NCI-H748 (cell line): ENCODE results near the gene BLOC1S2.
"Not testable (repeated sequence)": the region's sequence is repeated elsewhere in the genome, so short reads cannot be mapped to it uniquely, and the experiment has no call there.

Experiments
- DNase-seq: peaks from one replicate; lab custom pipeline; 2025; ENCODE audit not compliant: unreplicated experiment; lab: John Stamatoyannopoulos, UW

Gene BLOC1S2

DNA sequence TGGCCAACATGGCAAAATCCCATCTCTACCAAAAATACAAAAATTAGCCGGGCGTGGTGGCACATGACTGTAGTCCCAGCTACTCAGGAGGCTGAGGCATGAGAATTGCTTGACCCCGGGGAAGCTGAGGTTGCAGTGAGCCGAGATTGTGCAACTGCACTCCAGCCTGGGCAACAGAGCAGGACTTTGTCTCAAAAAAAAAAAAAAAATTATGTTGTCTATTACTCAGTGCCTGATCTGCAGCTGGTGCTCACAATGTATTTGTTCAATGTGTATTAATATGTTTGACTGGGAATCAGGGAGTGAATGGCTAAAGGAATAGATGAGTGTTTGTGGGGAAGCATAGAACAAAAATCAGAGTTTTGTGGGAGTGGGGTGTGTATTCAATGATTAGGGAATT lies 5.8 kb upstream of the BLOC1S2 start:
- DNase-seq, result not testable (repeated sequence)

DNA sequence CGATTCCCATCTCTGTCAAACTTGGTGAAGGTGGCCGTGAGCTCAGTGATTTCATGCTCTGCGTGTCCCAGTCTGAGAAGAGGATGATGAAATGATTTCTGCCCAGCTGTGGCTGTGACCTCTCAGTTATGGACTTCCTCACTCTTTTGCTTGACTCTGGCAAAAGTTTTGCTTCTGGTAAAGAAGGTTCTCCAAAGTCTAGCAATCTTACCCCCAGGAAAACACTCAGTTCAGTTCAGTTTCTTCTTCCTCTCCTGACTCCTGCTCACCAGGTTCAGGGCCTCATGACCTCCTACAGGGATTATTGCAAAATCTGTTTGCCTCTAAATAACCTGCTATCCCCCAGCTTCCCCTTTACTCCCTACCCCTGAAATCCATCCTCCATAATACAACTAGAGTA lies 4.9 kb upstream of the BLOC1S2 start:
- no peak for DNase-seq

DNA sequence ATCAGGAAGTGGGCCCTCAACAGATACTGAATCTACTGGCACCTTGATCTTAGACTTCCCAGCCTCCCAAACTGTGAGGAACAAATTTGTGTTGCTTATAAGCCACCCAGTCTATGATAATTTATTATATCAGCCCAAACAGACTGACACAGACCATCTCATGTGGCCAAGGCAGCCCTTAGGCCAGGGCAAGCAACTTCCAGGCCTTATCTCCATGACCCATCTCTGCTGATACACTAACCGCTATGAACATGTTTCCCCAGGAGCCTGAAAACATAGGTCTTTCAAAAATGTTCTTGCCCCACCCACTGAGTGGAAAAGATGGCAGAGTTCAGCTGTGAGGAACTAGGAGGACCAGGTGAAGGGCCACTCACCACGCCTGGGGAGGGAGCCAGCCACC lies 3.2 kb upstream of the BLOC1S2 start:
- DNase-seq, result no peak

DNA sequence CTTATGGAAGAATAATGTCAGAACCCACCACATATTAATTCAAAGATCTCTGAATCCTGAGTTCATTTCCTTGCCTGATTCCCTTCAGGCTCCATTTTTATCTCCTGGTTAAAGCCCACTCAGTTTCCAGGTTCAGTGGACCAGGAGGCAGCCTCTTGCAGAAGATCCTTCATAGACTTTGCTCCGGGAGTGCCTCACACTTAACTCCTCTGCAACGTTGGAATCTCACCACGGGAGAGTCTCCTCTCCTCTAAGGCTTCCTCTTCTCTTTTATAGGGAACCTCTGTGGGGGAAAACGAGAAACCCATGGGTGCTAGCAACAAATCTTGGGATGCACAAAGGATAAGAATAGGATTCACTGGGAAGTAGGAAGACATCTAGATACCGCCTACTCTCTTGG lies 1.7 kb upstream of the BLOC1S2 start:
- no peak for DNase-seq

DNA sequence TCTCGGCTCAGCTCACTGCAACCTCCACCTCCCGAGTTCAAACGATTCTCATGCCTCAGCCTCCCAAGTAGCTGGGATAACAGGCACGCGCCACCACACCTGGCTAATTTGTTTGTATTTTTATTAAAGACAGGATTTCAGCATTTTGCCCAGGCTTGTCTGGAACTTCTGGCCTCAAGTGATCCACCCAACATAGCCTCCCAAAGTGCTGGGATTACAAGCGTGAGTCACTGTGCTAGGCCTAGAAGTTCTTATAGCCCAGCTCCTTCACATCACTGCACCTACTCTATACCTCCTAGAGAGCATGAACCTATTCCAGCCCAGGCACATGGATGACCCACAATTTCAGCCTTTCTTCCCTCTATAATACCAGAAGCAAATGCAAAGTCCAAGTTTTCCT lies 1.3 kb upstream of the BLOC1S2 start:
- DNase-seq, result no peak

DNA sequence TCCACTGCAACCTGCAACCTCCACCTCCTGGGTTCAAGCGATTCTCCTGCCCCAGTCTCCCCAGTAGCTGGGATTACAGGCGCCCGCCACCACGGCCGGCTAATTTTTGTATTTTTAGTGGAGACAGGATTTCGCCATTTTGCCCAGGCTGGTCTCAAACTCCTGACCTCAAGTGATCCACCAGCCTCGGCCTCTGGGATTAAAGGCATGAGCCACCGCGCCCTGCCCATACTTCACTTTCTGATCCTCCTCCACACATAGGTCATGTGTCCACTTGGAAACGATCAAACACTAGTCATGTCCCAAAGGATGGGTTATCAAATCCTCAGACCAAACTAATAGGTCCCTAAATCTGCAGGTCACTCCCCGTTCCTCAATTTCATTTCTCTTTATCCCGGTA lies 1.2 kb downstream of the BLOC1S2 start:
- DNase-seq, result not testable (repeated sequence)

DNA sequence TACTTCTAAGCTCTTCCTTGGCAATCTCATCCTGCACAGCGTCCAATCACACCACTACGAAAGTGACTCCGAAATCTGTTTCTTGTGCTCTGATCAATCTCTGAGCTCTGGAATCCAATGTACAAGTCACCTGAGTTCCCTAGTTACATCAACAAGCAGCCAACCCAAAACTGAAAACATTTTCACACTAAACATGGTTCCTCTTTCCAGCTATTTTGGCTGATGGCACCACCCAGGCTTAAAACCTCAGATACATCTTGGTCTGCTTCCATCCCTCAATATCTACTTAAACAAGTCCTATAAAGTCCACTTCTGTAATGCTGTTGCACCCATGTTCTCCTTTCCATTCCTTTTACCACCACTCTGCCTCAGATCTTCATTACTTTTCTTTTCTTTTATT lies 3.6 kb downstream of the BLOC1S2 start:
- DNase-seq, result no peak

DNA sequence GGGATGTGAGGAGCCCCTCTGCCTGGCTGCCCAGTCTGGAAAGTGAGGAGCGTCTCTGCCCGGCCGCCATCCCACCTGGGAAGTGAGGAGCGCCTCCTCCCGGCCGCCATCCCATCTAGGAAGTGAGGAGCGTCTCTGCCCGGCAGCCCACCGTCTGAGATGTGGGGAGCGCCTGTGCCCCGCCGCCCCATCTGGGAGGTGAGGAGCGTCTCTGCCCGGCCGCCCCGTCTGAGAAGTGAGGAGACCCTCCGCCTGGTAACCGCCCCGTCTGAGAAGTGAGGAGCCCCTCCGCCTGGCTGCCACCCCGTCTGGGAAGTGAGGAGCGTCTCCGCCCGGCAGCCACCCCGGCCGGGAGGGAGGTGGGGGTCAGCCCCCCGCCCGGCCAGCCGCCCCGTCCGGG lies 9.5 kb downstream of the BLOC1S2 start:
- not testable (repeated sequence) for DNase-seq

DNA sequence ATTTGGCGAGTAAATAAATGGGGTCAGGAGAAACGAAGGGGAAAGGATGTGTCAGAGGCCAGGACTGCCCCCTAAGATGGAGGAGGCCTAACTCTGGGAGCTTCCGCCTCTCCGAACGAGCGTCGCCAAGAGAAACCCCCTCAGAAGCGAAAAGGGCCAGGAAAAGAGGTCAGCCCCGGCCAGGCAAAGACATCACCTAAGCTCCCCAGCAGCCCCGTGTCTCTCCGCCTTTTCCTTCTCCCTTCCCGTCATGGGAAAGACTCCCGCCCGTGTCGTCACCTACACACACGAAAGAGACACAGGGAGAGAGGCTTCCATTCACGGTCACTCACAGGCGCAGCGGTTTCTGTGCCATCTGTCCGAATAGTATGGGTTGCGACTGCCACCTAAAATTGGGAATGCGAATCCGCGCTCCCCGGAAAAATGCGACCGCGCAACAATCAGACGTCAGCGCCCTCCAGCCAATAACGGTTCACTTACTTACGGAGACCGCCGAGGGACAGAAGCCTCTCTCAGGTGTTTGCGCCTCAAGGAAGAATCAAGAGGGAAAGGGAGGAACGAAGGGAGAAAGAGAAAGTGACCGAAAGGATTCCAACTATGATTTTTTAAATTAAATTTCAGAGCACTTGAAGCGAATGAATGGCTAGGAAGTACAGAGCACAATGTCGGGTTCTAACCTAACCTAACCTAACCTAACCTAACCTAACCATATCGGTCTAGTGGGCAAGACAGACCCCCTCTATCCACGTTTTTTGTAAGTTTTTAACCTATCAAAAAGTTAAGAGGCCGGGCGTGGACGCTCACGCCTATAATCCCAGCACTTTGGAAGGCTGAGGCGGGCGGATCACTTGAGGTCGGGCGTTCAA lies 19.0 kb downstream of the BLOC1S2 start, which contains the start of gene CWF19L1:
TSS of gene CWF19L1 (minus strand) at position 400 of the 866 bp plus-strand sequence. CDS start at position 355, 45 bp downstream.
- peak; percentile 83 for DNase-seq

DNA sequence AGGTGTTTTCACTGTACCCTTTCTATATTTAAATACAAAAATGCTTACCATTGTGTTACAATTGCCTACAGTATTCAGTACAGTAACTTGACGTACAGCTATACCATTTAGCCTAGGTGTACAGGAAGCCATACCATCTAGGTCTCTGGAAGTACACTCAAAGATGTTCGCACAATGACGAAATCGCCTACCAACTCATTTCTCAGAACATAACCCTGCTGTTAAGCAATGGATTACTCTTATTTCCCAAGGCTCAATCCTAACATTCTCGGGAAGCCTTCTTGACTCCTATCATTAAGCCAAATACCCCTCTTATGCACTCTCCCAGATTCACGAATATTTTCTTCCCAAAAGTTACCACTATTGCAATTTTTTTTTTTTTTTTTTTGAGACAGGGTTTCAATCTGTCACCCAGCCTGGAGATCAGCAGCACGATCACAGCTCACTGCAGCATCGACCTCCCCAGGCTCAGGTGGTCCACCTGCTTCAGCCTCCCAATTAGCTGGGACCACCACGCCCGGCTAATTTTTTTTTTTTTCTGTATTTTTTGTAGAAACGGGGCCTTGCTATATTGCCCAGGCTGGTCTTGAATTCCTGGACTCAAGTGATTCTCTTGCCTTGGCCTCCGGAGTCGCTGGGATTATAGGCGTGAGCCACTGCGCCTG lies 20.5 kb downstream of the BLOC1S2 start:
- DNase-seq, result no peak

DNA sequence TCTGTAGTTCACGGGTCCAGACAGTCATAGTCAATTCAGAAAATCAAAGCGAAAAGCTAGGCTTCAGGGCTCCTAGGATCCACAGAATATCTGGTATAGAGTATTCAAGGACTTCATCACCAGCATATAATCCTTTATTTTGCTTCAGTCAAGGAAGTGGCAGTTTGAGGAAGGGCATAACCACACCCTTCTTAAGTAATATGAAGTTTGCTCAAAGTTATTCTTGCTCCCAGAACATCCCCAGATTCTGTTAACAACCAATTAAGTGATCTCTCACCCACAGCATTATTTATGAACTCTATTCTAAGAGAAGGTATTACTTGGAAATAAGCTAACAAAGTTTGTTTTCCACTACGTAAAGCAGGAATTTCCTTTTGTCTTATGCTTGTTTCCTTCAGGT lies 32.3 kb downstream of the BLOC1S2 start:
- no peak for DNase-seq

DNA sequence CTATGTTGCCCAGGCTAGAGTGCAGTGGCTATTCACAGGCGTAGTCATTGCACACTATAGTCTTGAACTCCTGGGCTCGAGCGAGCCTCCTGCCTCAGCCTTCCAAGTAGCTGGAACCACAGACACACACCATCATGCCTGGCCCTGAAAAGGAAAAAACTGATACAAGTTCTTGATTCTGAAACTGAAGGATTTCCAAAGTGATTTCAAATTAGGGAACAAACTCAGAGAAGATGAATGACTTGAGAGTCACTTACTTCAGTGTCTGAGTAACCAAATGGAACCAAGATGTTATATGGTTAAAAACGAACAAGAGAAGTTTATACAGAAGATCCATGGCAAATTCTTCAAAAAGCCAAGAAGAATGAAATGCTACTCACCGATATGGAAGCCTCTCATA lies 33.4 kb downstream of the BLOC1S2 start:
- no peak for DNase-seq

DNA sequence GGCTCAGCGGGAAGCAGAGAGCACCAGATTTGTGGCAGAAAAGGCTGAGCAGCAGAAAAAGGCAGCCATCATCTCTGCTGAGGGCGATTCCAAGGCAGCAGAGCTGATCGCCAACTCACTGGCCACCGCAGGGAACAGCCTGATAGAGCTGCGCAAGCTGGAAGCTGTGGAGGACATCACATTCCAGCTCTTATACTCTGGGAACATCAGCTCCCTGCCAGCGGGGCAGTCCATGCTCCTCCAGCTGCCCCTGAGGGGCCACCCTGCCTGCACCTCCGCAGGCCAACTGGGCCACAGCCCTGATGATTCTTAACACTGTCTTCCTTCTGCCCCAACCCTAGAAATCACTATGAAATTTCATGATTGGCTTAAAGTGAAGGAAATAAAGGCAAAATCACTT lies 37.7 kb downstream of the BLOC1S2 start:
- no peak for DNase-seq

DNA sequence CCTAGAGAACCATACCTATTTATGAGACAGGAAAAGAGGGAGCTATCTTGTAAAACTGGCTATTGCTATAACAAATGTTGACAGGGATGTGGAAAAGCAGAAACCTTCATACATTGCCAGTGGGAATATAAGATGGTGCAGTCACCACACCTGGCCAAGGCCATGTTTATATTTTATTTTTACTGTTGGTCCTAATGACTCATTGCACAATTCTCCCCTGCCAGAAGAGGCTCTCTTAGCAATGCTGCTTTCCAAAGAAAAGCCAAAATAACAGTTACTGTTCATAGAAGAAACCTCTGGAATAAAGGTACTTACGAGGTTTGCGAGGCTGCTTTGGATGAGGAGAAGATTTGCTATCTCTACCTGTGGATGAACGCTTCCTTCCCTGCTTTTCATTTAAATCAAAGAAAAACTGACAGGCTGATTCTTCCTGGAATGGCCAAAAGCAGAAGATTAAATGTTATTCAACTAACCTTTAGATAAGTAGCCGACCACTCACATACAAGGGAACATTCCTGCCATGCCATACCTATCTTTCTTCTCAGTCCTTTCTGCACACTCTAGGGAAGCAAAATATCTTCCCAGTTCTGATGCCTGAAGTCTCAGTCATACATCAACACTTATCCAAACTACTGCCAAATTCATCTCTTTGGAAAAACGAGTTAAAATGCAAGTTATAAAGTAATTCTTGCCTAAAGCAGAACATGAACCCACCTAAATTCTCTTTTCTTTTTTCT lies 40.8 kb downstream of the BLOC1S2 start:
- no peak for DNase-seq

DNA sequence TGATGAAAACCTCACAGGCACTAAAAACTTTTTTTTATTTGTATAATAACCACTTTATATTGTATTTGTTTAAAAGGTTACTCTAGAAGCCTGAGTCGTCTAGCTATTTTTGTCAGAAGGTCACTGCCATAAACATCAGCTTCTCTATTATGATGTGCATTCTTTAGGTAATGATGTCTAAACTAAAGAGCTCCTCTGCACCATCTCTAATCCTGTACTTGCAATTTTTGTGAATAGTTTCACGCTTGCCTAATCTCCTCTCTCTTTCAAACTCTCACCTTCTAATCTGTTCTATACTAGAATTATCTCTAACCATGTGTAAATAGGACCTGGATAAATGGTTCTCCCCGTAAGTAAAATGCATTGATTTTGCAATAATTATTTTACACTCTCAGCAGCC lies 46.6 kb downstream of the BLOC1S2 start:
- no peak for DNase-seq

DNA sequence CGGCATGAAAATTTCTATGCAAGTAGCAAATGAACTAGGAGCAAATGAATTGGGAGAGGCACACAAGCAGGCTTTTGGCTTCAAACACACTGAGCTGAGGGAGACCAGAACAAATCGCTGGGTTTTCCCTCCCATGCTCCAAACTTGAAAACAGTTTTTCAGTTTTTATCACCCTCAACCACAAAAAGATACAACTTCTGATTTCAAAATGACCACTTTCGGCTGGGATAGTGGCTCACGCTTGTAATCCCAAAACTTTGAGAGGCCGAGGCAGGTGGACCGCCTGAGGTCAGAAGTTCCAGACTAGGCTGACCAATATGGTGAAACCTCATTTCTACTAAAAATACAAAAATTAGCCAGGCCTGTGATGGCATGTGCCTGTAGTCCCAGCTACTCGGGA lies 48.1 kb downstream of the BLOC1S2 start:
- DNase-seq, result no peak

DNA sequence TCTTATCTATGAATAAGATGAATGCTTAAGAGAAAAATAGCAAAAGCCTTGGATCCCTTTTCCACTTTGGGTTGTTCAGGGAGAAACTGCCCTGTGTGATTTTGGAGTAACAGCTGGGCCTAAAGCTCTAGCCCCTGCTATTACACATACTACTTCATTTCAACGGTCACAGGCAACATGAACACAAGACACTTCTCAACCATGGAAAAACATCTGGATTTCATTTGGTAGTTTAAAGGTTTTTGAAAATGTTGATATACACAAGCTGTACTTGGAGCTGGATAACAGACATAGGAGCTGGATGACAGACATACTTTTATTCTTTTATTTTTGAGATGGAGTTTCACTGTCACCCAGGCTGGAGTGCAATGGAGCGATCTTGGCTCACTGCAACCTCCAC lies 54.4 kb downstream of the BLOC1S2 start:
- DNase-seq, result no peak

DNA sequence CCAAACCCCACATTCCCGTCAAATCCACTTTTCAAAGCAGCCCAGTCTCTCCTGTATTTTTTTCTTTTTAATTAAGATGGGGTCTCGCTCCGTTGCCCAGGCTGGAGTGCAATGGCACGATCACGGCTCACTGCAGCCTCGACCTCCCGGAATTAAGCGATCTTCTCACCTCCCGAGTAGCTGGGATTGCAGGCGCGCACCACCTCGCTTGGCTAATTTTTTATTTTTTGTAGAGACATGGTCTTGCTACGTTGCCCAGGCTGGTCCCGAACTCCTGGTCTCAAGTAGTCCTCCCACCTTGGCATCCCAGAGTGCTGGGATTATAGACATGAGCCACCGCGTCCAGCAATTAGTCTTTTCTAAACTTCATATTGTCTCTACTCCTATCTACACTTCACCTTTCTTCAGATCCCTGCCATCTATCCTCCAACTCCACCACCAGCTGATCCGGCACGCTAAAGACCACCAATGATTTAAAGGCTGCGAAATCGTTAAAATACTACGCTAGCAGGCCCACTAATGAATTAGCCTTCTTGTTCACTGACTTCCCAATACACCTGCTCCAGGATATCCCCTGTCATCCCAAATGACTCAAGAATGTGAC lies 56.6 kb downstream of the BLOC1S2 start:
- DNase-seq, result no peak

DNA sequence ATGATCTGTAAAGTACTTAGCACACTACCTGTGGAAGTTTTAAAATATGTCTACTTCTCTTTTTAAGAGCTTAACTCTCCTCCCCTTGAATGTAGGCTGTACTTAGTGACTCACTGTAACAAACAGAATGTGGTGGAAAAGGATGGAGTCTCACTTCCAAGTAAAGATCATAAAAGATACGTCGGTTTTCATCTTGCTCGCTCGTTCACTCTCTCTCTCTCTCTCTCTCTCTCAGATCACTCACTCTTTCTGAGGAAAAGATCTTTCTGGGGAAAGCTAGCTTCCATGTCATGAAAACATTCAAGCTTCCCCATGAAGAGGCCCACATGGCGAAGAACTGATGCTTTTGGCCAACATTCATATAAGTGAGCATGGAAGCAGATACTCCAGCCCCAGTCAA lies 62.6 kb downstream of the BLOC1S2 start:
- DNase-seq, result no peak
